ENCODE results near the gene KLK8.

- TF ChIP-seq CTCF (conservative IDR thresholded peaks at IDR 0.05 in 1 of 2, IDR thresholded peaks at IDR 0.05 in 1 of 2; ENCODE audit: extremely low read depth in 1 of 2, insufficient read depth in 1 of 2, low read depth in 1 of 2, low read length in 2 of 2), result no peak
- no peak for TF ChIP-seq EZH2 (IDR thresholded peaks at IDR 0.05; ENCODE audit: borderline replicate concordance, low read length)
Measured at GRCh38 chr19:51047031-51047335, 45.6 kb upstream of the KLK8 start.
